GM19035 (cell line): Measurements from ENCODE around the gene CRHR1.

Source experiments
- ATAC-seq: cut with Tn5 transposase; IDR thresholded peaks from one replicate; pipeline ENCODE4 v1.9.1; 2021; ENCODE audit not compliant: unreplicated experiment

CRHR1 gene

DNA sequence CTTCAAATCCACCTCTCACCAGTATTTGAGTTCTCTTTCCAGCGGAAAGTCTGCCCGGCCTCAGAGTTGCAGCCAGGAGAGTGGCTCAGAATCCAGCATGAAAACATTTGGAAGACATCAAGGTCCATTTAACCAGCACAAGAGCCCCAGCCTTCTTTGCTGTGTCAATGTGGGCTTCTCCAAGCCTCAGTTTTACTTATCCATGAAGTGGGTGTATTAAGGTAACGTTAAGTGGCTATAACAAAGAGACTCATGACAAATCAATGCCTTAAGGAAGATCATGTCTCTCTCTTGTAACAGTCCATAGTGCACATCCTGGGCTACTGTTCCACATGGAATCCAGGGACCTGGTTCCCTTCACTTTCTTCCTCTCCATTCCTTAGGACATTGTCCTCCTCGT is 59.6 kb downstream of the CRHR1 start:
- ATAC-seq, result no peak

DNA sequence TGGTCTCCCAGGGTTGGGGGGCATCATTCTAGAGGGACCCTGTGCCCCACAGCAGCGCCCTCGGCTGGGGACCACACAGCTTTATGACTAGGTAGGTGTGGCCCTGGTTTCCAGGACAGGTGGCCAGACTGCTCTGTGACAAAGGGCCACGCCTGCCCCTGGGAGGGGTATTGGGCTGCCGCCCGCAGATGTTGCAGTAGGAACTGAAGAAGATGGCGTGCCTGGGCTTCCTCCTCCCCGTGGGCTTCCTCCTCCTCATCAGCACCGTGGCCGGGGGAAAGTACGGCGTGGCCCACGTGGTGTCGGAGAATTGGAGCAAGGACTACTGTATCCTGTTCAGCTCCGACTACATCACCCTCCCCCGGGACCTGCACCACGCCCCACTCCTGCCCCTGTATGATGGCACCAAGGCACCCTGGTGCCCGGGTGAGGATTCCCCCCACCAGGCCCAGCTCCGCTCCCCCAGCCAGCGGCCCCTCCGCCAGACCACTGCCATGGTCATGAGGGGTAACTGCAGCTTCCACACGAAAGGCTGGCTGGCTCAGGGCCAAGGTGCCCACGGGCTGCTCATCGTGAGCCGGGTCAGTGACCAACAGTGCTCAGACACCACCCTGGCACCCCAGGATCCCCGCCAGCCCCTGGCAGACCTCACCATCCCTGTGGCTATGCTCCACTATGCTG is 60.7 kb downstream of the CRHR1 start, which contains the start of gene SPPL2C:
Gene SPPL2C (plus strand): TSS at position 187 of the 681 bp plus-strand sequence. CDS start 26 bp downstream, at position 213.
- ATAC-seq, result no peak

DNA sequence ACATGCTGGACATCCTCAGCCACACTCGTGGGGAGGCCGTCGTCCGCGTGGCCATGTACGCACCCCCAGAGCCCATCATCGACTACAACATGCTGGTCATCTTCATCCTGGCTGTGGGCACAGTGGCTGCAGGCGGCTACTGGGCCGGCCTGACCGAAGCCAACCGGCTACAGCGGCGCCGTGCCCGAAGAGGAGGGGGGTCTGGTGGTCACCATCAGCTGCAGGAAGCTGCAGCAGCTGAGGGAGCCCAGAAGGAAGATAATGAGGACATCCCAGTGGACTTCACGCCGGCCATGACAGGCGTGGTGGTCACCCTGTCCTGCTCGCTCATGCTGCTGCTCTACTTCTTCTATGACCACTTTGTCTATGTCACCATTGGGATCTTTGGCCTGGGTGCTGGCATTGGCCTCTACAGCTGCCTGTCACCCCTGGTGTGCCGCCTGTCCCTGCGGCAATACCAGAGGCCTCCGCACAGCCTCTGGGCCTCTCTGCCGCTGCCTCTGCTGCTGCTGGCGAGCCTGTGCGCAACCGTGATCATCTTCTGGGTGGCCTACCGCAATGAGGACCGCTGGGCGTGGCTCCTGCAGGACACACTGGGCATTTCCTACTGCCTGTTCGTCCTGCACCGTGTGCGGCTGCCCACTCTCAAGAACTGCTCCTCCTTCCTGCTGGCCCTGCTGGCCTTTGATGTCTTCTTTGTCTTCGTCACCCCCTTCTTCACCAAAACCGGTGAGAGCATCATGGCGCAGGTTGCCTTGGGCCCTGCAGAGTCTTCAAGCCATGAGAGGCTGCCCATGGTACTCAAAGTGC is 61.5 kb downstream of the CRHR1 start:
- no peak for ATAC-seq

DNA sequence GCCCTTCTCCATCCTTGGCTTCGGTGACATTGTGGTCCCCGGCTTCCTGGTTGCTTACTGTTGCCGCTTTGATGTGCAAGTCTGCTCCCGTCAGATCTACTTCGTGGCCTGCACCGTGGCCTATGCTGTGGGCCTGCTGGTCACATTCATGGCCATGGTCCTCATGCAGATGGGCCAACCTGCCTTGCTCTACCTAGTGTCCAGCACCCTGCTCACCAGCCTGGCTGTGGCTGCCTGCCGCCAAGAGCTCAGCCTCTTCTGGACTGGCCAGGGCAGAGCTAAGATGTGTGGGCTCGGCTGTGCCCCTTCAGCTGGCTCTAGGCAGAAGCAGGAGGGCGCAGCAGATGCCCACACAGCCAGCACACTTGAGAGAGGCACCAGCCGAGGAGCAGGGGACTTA is 62.1 kb downstream of the CRHR1 start:
- ATAC-seq, result no peak

DNA sequence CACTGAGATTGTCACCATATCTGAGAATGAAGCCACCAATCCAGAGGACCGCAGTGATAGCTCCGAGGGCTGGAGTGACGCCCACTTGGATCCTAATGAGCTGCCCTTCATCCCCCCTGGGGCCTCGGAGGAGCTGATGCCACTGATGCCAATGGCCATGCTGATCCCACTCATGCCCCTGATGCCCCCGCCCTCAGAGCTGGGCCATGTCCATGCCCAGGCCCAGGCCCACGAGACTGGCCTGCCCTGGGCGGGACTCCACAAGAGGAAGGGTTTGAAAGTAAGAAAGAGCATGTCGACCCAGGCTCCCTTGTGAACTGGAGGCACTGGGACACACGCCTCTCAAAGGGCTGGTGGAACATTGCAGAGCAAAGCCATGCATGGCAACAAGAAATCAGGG is 62.5 kb downstream of the CRHR1 start:
- no peak for ATAC-seq

DNA sequence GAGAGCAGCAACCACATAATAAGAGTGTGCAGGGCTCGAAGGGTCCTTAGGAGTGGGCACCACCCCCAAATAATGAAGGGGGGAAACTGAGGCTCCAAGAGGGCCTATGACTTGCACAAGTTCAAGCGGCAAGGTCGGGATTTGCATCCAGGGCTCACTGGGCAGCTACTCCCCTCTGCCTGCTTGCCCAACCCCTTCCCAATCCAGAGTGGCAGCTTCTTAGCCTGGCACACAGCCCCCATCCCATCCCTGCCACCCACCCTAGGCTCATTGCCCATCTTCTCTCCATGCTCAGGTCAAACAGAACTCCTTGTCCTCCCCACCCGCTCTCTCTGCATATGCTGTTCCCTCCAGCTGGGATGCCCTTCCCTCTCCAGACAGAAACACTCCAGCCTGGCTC is 63.0 kb downstream of the CRHR1 start:
- ATAC-seq, result no peak

DNA sequence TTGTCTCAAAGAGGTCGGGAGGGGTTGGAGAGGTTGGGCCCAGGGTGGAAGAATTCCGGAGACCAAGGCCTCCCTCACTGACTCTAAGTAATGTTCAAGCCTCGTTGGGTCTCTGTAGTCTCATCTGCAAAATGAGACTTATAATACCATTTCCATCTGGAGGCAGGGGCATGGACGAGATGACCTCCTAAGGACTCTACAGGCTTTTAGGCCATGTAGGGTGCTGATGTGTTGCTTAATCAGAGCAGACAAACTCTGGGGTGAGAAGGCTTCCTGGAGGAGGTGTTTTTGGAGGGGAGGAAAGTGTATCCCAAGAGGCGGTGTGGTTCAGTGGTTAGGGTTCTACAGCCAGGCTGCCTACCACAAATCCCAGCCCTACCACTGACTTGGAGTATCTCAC is 63.6 kb downstream of the CRHR1 start:
- ATAC-seq, result no peak

DNA sequence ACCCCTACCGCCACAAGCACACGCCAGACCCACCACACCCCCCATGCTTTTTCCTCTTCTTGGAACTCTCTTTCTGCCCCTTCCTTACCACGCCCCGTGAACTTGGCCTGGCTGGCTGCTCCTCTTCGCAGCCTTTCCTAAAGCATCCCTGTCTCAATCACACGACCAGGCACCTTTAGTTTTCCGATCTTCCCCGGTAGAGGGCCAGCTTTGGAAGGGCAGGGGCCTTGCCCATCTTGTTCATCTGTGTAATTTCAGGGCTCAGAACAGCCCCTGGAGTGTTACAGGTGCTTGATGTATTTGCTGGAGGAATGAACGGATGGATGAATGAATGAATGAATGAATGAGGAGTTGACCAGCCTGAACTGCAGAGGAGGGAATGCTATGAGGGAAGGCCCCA is 64.3 kb downstream of the CRHR1 start:
- no peak for ATAC-seq

DNA sequence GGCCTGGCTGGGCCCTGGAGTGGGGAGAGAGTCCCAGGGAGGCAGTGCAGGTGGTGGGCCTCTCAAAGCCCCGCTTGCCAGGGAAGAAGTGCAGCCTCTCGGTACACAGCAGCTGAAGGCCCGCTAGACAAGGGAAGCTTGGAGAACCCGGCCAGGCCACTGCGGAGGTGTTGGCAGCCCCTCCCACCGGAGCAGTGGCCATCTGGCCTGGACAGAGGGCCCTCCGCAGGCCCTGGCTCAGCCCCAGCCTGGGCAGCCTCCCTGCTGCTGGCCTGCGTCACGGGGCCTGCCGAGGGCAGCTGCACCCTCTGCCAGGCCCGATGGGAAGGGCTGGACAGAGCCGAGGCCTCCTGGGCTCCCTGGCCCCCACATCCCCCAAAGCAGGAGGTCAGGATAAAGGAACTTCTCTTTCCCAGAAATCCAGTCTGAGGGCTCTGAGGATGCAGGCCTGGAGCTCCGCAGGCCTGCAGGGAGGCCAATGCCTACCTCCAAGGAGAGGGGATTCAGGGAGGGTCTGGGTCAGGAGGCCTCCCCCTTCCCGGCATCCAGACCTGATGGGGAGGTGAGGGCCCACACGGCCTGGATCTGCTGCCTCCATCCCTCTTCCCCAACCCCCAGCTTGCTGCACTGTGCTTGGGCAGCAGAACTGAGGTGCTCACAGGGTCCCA is 64.9 kb downstream of the CRHR1 start:
- no peak for ATAC-seq

DNA sequence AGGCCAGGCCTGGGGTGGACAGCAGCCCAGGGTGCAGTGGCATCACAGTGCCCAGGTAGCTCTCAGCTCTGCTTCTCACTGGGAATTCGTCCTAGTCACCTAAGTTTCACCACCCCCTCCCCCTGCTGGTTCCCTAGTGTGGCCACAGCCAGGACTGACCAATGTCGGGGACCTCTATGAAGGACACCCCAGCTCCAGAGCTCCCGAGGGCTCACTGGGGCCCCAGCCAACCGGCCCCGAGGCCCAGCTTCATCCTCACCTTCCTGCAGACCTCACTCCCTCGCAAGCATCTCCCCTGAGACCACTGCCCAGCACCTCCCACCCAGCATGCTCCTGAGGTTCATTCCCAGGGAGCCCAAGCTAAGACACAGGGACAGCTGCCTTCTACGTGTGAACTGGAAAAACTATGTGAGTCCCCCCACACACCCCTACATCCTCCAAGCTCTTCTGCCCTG is 65.4 kb downstream of the CRHR1 start:
- ATAC-seq, result no peak

DNA sequence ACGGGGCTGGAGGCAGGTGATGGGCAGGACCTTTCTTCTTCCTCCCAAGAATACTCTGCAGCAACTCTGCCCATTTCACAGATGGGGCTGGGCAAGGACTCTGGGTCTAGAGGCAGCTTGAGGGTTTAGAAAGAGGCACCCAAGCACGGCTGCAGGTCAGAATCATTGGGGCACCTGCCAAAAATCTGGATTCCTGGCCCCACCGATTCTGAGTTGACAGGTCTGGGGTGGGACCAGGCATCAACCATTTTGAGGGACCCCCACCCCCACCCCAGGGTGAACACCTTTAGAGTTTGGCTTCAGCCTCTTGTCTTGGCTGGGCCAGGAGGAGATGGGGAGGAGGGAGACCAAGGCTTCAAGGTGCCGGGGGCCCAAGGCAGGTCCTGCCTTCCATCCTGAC is 65.9 kb downstream of the CRHR1 start:
- ATAC-seq, result no peak

DNA sequence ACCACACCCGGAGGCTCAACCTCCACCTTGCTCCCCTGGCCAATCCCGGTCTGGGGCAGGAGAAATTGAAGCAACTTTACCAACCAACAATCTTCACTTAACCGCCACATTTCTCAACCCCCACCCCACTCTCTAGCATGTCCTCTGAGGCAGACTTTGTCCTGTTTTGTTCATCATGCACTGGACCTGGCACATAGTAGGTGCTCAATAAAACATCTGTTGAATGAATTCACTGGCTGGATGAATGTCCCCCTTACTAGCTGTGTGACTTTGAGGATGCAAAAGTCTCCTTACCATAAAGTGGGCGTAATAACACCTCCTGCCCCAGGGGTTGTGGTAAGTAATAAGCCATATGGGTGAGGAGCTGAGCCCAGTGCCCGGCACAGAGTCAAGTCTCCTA is 66.3 kb downstream of the CRHR1 start:
- ATAC-seq, result no peak

DNA sequence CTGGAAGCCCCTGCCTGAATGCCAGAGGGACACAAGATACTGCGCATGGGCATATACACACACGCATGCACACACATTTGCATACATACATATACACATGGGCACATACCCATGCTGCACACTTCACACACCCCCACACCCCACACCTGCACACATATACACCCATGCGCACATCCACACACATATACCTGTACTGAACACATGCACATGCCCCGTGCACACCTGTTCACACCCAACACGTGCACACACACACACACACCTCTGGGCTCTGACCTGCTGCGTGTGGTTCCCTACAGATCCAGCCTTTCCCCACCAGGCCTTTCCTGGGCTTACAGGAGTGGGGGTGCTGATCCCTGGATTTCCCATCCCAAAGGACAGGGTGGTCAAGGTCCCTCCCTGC is 66.9 kb downstream of the CRHR1 start:
- no peak for ATAC-seq

DNA sequence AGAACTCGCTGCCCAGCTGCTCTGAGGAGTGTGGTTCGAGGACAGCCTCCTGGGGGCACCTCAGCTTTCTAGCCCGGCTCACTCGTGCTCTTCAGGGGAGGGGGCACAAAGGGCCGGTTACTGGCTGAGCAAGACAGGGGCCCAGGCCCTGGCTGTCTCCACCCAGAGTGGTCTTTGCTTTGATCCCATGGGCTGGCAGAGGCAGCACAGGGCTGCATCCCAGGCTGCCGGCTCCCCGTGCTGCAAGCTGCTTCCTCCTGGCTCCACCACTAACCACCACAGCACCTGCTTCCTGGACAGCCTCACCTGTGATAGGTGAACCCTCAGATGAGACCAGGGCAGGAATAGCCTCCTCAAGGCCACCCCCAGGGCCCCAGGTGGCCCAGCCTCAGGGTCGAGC is 67.3 kb downstream of the CRHR1 start:
- no peak for ATAC-seq

DNA sequence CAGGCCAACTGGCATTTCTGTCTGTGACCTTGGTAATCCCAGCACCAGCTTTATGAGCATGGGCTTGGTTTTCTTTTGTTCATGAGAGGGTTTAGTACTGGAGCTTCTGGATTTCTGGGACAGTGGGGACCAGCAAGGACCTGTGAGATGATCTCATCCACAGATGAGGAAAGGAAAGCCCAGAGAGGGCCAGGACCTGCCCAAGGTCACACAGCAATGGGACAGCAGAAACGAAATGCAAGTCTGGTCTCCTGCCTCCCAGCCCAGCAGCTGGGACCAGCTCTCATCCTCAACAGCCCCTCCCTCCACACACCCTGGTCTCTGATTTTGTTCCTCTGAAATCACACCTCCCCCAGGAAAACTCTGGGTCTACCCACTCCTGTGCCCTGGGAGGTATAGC is 67.8 kb downstream of the CRHR1 start:
- ATAC-seq, result no peak

DNA sequence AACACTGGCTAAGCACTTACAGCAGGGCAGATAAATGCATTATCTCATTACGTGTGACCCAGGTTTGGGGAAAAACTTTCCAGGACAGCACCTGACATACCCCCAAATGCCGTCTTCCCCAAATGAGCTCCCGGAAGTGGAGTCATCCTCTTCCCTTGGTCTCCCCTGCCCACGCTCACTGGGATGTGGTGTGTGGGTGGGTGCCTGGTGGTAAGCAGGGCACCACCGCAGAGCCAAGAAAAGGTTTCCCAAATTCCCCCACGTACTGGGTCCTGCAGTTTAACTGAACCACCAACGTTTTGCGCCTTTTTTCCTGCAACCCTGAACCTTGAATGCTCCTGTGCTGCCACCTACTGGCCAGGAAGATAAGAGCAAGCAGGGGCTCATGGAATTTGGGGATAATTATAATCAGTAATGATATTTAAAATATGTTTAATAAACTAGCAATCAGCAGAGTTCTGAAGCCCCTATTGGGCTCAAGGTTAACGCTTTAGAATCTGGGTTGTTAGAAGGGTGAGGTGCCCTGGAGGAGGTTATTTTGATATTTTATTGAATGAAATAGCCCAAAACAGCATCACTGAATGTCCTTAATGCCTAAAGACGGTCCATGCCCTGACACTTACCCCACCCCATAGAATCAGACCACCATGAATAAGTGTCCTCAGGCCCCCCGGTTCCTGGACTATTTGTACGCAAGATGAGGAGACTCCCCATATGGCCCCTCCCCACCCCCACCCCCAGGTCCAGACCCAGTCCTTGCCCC is 68.6 kb downstream of the CRHR1 start:
- ATAC-seq, result no peak

DNA sequence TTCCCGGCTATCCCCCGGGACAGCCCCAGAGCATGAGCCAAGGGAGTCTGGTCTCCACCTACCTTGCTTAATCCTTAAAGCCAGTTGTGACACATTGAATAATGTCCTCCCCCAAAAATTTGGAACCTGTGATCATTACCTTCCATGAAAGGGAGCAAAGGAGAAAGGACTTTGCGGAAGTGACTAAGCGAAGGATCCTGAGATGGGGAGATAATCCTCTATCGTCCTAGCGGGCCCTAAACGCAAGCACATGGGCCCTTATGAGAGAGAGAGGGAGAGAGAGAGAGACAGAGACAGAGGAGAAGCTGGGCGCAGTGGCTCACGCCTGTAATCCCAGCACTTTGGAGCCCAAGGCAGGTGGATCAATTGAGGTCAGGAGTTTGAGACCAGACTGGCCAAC is 70.1 kb downstream of the CRHR1 start:
- no peak for ATAC-seq

DNA sequence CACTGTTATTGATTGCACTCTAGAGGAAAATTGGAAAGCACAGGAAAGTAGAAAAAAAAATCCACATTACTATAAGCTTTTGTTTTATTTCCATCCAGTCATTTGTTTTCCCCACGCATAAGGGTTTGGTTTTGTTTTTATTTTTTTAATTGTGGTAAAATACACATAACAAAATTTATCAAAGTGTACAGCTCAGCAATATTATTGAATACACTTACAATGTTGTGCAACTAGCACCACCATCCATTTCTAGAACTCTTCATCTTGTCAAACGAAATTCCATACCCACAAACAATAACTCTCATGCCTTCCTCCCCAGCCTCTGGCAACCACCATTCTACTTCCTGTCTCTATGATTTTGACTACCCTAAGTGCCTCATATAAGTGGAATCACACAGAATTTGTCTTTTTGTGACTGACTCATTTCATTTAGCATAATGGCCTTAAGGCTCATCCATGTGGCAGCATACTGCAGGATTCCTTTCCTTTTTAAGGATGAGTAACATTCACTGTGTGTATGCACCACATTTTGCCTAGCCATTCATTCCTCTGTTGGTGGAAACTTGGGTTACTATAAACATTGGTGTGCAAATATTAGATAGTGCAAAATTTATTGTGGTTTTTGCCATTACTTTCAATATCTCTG is 71.7 kb downstream of the CRHR1 start:
- no peak for ATAC-seq

DNA sequence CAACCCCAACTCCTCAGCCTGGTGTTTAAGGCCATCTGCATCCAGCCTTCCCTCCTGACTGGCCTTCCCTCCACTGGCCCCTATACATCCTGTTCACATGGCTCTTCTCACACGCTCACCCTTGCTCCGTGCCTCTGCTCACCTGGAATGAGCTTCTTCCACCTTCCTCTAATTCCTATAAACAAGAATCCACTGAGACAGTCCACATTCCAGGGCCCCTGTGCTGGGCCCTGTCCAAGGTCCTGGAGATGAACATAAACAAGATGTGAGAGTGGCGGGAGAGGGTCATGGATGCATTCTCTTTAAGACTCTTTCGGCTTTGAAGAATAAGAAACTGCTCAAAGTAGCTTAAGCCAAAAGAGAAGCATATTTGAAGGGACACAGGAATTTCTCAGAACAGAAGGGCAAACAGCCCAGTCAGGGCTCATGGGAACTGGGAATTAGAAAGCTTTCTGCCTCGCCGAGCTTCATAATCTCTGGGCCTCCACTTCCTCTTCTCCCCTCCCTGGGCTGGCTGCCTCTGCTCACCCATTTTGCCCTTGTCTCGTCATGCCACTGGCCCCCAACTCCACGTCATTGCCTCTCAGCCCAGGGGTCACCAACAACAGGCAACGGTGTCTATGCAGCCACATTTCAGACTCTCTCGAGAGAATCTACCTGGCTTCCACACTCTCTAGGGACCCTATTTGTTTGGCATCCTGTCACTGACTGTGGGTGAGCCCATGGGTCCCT is 74.0 kb downstream of the CRHR1 start:
- no peak for ATAC-seq

DNA sequence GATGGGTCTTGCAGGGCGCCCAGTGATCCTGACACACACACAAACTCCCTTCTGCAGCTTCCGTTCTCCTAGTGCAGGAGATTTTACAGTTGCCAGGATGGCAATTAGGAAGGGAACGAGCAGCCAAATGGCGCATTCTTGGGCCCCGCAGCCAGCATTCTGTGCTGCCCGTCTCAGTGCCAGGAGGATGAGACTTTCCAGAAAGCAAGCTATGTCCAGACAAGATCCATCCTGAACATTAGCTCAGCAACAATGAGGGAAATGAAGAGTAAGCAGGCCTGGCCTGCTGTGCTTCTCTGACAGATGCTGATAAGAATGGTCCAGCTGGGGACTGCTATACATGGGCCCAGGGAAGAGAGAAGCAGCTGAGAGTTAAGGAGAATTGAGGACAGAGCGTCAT is 77.0 kb downstream of the CRHR1 start:
- no peak for ATAC-seq
